Esophagus squamous epithelium (tissue), 4 donors: ENCODE measurements around the gene ATP11A.

Experiments used
- CTCF ChIP-seq, 6 experiments: fragments of 450-650 bp in 4 of 6; fragments of 200-600 bp in 2 of 6; sonication (generic) in 2 of 6; IDR thresholded peaks; one replicate each; pipeline ENCODE4 v1.5.1; 2016 to 2019; ENCODE audit warnings: antibody characterized with exemption in 6 of 6, mild to moderate bottlenecking in 4 of 6, moderate library complexity in 4 of 6
- POLR2A ChIP-seq, 4 donors: fragments of 450-650 bp; IDR thresholded peaks; one replicate each; pipeline ENCODE4 v1.6.1; 2017; ENCODE audit warnings: antibody characterized with exemption in 4 of 4, mild to moderate bottlenecking in 4 of 4, moderate library complexity in 3 of 4

- TF ChIP-seq POLR2A (IDR thresholded peaks at IDR 0.05) (no peak), CTCF (IDR thresholded peaks at IDR 0.05) (no peak)
Observed at GRCh38 chr13:112748947-112749735, 59.3 kb downstream of the ATP11A start.
